CD4-positive, alpha-beta T cell treated with Interleukin-4 for 4 hours (primary cell): ENCODE results near the gene GIPR.
A peak's percentile ranks its signal among the peaks of the same experiment; 100 is the strongest.
"Not testable (repeated sequence)": the region's sequence is repeated elsewhere in the genome, so short reads cannot be mapped to it uniquely, and the experiment has no call there.

ENCODE experiments used
- DNase-seq: peaks from one replicate; pipeline ENCODE4 v3.0.0-alpha.2; 2020

Gene GIPR

GRCh38 chr19:45667620-45668341, at the start of gene GIPR:
TSS of gene GIPR (plus strand) at chr19:45668221. CDS start at chr19:45669521, 1,300 bp downstream.
- DNase-seq, result peak; percentile 83

DNA sequence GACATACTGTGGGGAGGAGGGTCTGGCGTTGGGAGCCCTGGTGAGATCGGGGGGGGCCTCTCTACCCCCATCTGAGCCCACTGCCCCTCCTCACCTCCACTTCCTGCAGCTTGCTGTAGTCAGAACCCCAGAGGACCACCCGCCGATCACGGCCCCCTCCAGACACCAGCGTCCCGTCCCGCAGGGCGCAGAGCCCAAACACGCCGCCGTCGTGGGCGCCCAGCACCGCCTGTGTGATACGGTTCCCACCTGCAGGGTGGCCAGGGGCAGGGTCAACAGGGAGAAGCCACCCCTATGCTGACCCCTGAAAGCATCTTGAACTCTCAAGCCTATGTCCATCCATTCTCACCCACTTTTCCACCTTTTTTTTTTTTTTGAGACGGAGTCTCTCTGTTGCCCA, 46.6 kb upstream of the GIPR start:
- DNase-seq, result no peak

DNA sequence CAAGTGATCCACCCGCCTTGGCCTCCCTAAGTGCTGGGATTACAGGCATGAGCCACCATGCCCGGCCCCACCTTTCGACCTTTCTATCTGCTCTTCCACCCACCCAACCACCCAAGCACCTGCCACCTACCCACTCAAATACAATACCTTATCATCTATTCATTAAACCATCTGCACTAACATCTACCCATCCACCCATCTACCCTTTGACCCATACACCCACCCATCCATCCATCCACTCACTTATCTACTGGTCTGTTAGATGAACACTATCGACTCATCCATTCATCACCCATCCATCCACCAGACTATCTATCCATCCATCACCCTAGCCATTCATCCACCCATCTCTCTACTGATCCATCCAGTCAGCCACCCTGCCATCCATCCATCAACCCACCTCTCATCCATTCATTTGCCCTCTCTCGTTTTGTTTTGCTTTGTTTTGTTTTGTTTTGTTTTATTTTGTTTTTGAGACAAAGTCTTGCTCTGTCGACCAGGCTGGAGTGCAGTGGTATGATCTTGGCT, 46.0 kb upstream of the GIPR start:
- no peak for DNase-seq

DNA sequence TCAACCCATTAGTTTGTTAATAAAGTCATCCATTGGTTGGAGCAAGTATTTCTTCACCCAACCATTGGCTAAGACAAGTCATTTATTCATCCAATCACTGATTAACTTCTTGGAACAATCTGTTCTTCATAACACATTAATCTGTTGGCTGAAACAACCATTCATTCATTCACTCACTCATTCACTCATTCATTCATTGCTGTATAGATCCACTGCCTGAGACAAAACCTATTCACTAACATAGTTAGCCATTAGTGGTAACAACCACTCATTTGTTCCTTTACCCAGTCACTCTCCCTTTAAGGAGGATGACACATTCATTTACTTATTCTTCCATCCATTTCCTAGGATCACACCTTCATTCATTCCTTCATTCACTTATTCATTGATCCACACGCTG, 44.0 kb upstream of the GIPR start:
- no peak for DNase-seq

- DNase-seq, result not testable (repeated sequence)
Measured at GRCh38 chr19:45628219-45628618, 39.8 kb upstream of the GIPR start.

GRCh38 chr19:45629704-45630103, 38.3 kb upstream of the GIPR start:
- DNase-seq, result no peak

DNA sequence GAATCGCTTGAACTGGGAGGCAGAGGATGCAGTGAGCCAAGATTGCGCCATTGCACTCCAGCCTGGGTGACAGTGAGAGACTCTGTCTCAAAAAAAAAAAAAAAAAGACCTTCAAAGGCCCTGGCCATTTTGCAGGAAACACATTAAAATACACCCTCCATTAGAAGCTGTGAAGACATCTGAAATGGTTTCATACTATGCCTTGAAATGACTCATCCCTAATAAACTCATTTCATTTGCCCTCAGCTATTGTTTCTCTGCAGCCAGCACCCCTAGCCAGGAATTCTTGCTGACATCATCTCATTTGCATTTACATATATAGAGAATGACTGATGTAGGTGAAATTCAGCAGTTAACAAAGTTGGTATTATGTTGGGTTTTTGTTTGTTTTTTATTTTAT, 37.6 kb upstream of the GIPR start:
- peak; percentile 9 for DNase-seq

- peak; percentile 2 for DNase-seq
Measured at GRCh38 chr19:45632468-45633196, 35.4 kb upstream of the GIPR start.

DNA sequence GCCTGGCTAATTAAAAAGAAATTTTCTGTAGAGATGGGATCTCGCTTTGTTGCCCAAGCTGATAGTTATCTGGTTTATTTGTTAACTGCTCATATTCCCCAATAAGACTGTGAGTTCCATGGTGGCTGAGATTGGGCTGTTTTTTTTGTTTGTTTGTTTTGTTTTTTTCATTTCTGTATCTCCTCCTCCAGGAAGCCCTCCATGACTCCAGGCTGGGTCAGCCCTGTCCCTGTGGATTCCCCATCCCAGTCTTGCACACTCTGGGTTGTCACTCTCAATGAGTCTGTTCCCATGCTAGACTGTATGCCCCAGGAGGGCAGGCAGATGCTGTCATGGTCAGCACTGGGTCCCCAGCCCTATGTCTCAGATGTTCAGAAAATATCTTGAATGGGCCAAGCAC, 31.7 kb upstream of the GIPR start:
- no peak for DNase-seq

GRCh38 chr19:45636902-45637301, 31.1 kb upstream of the GIPR start:
- DNase-seq, result no peak

DNA sequence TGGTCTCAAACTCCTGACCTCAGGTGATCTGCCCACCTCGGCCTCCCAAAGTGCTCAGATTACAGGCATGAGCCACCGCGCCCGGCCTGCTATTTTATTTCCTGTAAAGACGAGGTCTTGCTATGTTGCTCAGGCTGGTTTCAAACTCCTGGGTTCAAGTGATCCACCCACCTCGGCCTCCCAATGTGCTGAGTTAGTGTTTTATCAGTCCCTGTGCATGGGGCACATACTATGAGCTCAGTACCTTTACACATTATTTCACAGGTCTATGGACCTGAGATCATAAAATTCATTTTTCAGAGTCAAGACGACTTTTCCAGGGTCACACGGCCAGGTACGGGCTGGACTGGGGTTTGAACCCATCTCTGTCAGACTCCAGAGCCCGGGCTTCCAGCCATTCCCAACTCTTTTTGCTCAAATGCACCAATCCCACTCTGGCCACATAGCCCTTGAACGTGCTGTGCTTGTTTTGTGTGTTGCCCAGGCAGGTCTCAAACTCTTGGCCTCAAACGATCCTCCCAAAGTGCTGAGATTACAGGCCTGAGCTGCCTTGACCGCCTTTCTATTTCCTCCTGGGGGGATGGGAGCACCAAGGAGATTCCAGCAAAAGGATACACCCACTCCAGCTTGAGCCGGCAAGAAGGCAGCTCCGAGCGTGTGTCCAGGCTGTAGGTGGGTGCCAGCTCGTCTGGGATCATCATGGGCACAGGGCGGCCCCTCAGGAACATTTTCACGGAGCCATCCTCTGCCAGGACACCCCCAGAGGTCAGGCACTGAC, 29.9 kb upstream of the GIPR start:
- DNase-seq, result no peak

DNA sequence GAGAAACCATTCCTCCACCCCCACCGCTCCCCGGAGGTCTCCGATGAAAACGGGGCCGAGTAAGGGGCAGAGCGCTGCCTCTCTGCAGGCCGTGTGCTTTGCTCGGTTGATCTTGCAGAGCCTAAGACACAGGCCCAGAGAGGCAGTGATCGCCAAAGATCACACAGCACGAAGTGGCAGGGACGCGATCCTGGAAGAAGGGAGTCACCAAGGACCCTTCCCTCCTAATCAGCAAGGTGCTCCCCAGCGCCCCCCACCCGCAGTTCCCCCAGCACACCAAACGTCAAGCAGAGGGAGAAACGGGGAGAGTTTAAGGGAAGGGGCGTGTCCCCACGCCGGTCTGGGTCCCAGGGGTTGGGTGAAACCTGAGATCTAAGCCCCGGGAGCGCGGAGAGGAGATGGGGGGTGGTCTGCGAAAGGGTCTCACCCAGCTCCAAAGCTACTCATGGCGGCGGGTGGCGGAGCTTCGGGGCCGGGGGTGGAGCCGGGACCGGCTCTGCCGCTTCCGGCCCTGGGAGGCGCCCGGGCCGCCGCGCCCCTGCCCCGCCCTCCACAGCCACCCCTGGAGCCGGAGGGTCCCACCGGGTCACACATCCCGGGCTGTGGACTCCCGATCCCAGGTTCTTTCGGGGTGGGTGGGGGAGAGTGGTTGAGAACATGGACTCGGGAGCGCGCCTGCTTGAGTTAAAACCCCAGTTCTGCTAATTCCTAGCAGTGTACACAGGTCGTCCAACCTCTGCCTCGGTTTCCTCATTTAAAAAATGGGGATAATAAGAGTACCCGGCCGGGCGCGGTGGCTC, 28.9 kb upstream of the GIPR start, which contains the start of gene EML2:
Gene EML2 (minus strand): TSS at position 468 of the 800 bp plus-strand sequence. CDS start 21 bp downstream, at position 447.
- DNase-seq, result peak; percentile 33

- DNase-seq, result no peak
Measured at GRCh38 chr19:45640849-45641273, 27.2 kb upstream of the GIPR start.

DNA sequence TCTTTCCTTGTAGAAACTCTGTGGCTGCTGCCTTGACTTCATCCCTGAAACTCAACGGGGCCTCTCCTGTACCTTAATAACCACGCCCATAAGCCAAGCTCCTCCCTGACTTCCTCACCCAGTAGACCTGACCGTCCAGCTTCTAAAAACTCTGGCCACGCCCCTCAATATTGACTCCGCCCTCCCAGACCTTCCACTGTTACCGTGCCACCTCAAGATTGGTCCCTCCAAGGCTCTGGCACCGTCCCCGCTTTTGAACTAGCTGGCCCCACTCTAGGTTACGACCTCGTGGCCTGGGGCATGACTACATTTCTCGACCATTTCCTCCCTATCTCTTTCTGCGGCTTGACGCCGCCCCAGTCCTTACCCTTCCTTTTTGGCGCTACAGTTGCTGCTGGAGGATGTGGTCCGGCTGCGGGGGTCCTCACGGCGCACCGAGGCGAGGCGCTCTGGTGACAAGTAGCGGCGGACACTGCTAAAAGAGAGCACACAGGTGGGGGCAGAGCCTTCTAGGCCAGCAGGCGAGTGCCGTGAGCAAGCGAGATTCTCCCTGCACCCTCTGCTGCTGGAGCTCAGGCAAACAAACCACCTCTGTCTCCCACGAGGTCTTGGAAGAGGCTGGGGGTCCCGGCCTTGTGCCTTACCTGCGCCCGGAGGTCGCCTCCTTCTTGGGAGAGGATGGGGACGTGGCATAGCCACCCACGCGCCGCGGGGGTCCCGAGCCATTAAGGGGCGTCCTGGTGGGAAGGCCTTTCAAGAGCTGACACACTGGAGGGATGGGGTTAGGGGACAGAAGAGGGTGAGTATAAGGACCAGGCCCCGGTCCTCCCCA, 26.5 kb upstream of the GIPR start:
- peak; percentile 79 for DNase-seq

DNA sequence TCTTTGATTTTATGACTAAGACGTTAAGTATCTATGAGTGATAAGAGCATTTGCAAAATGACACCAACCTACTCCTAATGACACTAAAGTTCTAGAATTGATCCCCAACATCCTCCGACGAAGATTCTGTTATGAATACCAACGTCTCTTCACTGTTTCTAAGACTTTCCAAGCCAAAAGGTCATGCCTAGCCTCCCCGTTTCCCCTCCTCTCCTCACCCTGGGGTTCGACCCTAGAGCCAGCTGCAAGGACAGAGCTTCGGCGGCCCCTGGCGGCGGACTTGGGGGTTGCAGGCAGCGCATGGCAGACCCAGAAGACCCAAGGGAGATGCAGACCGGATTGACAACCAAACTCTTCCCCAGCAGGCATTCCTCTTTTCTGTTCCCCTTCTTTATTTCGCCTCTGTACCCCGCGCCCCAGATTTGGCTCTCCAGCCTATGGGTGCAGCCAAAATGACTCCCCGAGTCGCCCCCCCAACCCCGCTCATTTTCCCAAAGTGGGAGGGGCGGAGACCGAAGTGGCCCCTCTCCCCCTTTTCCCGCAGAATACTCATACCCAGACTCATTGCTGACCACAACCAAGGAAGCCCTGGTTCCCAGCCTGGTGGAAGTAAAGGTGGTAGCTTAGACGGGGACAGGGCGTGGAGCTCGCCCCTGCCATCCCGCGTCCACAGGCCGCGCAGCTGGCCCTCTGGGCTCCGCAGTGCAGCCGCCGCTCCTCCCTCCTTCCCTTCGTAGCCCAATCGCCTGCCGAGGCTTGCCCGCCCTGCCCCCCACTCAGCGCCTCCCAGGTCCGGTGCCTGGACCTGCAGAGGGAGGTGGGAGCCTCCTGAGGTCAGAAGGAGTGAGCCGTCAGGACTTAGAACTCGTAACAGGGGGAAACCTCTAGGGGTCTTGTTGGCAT, 24.7 kb upstream of the GIPR start:
- DNase-seq, result peak; percentile 85

DNA sequence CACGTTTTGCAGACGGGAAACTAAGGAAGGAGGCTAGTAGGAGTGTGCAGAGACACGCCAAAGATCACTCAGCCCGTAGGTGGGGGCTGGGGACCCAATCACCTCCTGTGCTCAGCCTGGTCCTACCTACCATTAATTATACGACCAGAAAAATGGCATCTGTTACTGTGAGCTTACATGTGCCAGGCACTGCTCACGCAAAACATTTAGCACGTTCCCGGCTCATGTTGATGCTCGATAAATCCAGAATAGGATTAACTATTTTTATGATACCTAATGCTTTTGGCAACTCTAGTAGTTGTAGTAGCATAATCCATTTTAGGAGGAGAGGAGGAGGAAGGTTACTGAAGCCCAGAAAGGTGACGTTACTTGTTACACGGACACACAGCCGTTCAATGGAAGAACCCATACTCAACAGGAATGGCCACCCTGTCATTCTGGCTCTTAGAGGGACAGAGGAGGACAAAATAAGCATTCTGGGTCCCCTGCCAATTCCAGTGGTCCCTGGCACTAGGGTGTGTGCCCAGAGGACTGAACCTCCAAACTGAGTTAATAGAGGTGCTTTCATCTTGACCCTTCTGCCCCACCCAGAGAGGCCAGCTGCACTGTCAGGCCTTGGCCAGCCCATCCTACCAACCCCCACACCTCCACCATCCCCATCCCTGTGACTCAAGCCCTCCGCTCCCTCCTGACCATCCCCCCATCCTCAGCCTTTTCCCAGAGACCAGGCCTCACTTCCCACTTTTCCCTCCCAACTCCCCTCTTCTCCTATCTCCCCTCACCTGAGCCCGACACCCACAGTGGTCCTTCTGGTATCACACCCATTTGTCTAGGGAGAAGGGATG, 23.9 kb upstream of the GIPR start:
- DNase-seq, result no peak

GRCh38 chr19:45645068-45645630, 22.9 kb upstream of the GIPR start:
- DNase-seq, result no peak

DNA sequence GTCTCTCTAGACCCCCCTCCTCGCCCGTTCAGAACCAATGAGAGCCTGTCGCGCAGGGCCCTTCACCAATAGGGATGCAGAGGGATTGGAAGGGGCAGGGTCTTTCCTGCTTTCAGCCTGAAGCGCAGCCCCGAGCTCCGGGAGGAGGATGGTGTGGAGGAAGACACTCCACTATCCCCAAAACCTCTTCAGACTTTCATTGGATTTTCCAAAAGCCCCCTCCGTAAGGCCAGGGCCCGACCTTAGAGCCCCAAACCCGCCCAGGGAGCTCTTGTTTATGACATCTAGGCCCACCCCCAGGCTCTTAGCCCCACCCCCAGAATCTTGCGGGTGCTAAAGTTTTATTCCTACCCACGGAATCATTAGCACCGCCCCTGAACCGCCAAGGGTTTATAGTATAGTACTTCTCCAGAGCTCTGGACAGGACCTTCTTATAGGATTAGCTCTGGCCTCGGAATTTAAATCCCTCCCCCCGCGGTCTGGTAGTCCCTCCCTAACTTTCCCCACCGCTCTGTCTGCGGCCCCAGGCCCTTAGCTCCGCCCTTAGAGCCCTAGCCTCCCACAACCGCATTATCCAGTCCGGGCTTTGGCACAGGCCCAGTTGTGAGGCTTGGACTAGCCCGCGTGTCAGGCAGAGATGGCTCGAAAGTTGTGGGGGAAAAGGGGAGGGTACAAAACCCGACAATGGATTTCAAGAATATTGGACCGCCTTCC, 22.2 kb upstream of the GIPR start:
- peak; percentile 86 for DNase-seq
